Stimulated activated CD4-positive, alpha-beta T cell treated with anti-CD3 and anti-CD28 coated beads, Interleukin-2, amount 100 ng/mL, for 24 hours (primary cell): ENCODE measurements around the gene COMMD1.
"Not testable (repeated sequence)": the region's sequence is repeated elsewhere in the genome, so short reads cannot be mapped to it uniquely, and the experiment has no call there.

ENCODE experiments used
- DNase-seq, 2 donors: peaks; one replicate each; pipeline ENCODE4 v3.0.0-alpha.2; 2020

The COMMD1 gene

GRCh38 chr2:62089658-62090057 lies 184.2 kb downstream of the COMMD1 start:
- no peak for DNase-seq

- no peak for DNase-seq
These were observed 186.0 kb downstream of the COMMD1 start for GRCh38 chr2:62091471-62091870.

- no peak for DNase-seq
These were observed 193.6 kb downstream of the COMMD1 start for GRCh38 chr2:62099050-62099449.

GRCh38 chr2:62099523-62100175 lies 194.2 kb downstream of the COMMD1 start:
- DNase-seq = no peak

GRCh38 chr2:62101886-62102285 lies 196.4 kb downstream of the COMMD1 start:
- no peak for DNase-seq

GRCh38 chr2:62102402-62102920 lies 197.0 kb downstream of the COMMD1 start:
- DNase-seq = no peak

- DNase-seq = no peak
These were observed 204.1 kb downstream of the COMMD1 start for GRCh38 chr2:62109554-62109953.

GRCh38 chr2:62110415-62111025 lies 205.0 kb downstream of the COMMD1 start:
- DNase-seq = no peak

GRCh38 chr2:62112179-62112578 lies 206.7 kb downstream of the COMMD1 start:
- DNase-seq = no peak

GRCh38 chr2:62114564-62114963 lies 209.1 kb downstream of the COMMD1 start:
- DNase-seq = no peak

- DNase-seq = no peak
These were observed 211.5 kb downstream of the COMMD1 start for GRCh38 chr2:62116983-62117382.

GRCh38 chr2:62118160-62118559 lies 212.7 kb downstream of the COMMD1 start:
- no peak for DNase-seq

- no peak for DNase-seq
These were observed 214.0 kb downstream of the COMMD1 start for GRCh38 chr2:62119311-62119974.

GRCh38 chr2:62126239-62126638 lies 220.8 kb downstream of the COMMD1 start:
- DNase-seq = not testable (repeated sequence)

GRCh38 chr2:62133320-62133823 lies 227.9 kb downstream of the COMMD1 start:
- no peak for DNase-seq

- DNase-seq = no peak
These were observed 231.7 kb downstream of the COMMD1 start for GRCh38 chr2:62136956-62137830.

- DNase-seq = no peak
These were observed 235.1 kb downstream of the COMMD1 start for GRCh38 chr2:62140426-62141141.

- no peak for DNase-seq
These were observed 235.8 kb downstream of the COMMD1 start for GRCh38 chr2:62141142-62141740.

- no peak for DNase-seq
These were observed 236.6 kb downstream of the COMMD1 start for GRCh38 chr2:62142054-62142453.

GRCh38 chr2:62143696-62144095 lies 238.2 kb downstream of the COMMD1 start:
- no peak for DNase-seq

GRCh38 chr2:62144689-62145477 lies 239.4 kb downstream of the COMMD1 start:
- no peak for DNase-seq
